OCI-LY1 (cell line): ENCODE measurements around the gene PKM.

Source experiments
- H2AFZ ChIP-seq: fragments of 200-600 bp; sonication (generic), shearing (Covaris generic); 2 replicates; pipeline ENCODE4 v1.6.0; 2014; ENCODE audit warnings: antibody characterized with exemption, mild to moderate bottlenecking, low read length
- H3F3A ChIP-seq: fragments of 200-600 bp; sonication (generic), shearing (Covaris generic); 2 replicates; pipeline ENCODE4 v1.6.0; 2014; ENCODE audit warnings: mild to moderate bottlenecking, antibody characterized with exemption, low read length, moderate library complexity; ENCODE audit not compliant: insufficient read depth
- H3K27ac ChIP-seq: fragments of 200-600 bp; sonication (generic); 2 replicates; pipeline ENCODE4 v1.5.1; 2014; ENCODE audit warnings: low read length, mixed run types, mild to moderate bottlenecking, low read depth; ENCODE audit not compliant: poor library complexity, severe bottlenecking
- H3K27me3 ChIP-seq: fragments of 200-600 bp; sonication (generic); 2 replicates; pipeline ENCODE4 v1.6.0; 2014; ENCODE audit warnings: antibody characterized with exemption, mild to moderate bottlenecking, low read length, moderate library complexity; ENCODE audit not compliant: insufficient read depth
- H3K36me3 ChIP-seq: fragments of 200-600 bp; sonication (generic); 2 replicates; pipeline ENCODE4 v1.6.1; 2014; ENCODE audit warnings: mild to moderate bottlenecking, antibody characterized with exemption, low read length, moderate library complexity, mixed read lengths; ENCODE audit not compliant: insufficient read depth
- H3K4me1 ChIP-seq: fragments of 200-600 bp; sonication (generic); 2 replicates; pipeline ENCODE4 v1.5.1; 2014; ENCODE audit warnings: mild to moderate bottlenecking, low read length, moderate library complexity; ENCODE audit not compliant: insufficient read depth, severe bottlenecking
- H3K4me2 ChIP-seq: fragments of 200-600 bp; sonication (generic), shearing (Covaris generic); 2 replicates; pipeline ENCODE4 v1.6.1; 2014; ENCODE audit warnings: low read length
- H3K4me3 ChIP-seq: fragments of 200-600 bp; sonication (generic); 2 replicates; pipeline ENCODE4 v1.5.1; 2014; ENCODE audit warnings: low read length, low read depth, mild to moderate bottlenecking, mixed read lengths; ENCODE audit not compliant: poor library complexity, severe bottlenecking
- H3K79me2 ChIP-seq: fragments of 200-600 bp; shearing (Covaris generic); 2 replicates; pipeline ENCODE4 v1.6.1; 2016; ENCODE audit warnings: mixed run types, low read length, mixed read lengths; ENCODE audit not compliant: insufficient read depth
- H3K9ac ChIP-seq: fragments of 200-600 bp; sonication (generic), shearing (Covaris generic); 2 replicates; pipeline ENCODE4 v1.6.1; 2014; ENCODE audit warnings: mild to moderate bottlenecking, low read length, mixed read lengths
- H3K9me2 ChIP-seq: fragments of 200-600 bp; sonication (generic), shearing (Covaris generic); 2 replicates; pipeline ENCODE4 v1.6.1; 2014; ENCODE audit warnings: low read depth, mild to moderate bottlenecking, low read length, mixed read lengths
- H3K9me3 ChIP-seq: fragments of 200-600 bp; shearing (Covaris generic); 2 replicates; pipeline ENCODE4 v1.6.1; 2014; ENCODE audit warnings: low read length, mixed read lengths
- H4K20me1 ChIP-seq: fragments of 200-600 bp; sonication (generic), shearing (Covaris generic); 2 replicates; pipeline ENCODE4 v1.6.0; 2016; ENCODE audit warnings: mild to moderate bottlenecking, low read length; ENCODE audit not compliant: insufficient read depth
- EZH2 ChIP-seq: fragments of 200-600 bp; sonication (generic), shearing (Covaris generic); IDR thresholded peaks from 2 replicates; pipeline ENCODE4 v1.8.0; 2017; ENCODE audit warnings: borderline replicate concordance, mixed run types, mild to moderate bottlenecking, antibody characterized with exemption, low read length, moderate library complexity, mixed read lengths
- TF ChIP-seq, protein P1 (sequence below): fragments of 200-600 bp; sonication (generic), shearing (Covaris generic); IDR thresholded peaks from 2 replicates; pipeline ENCODE4 v1.5.1; 2017; ENCODE audit warnings: mild to moderate bottlenecking, antibody characterized with exemption, low read length, moderate library complexity, mixed read lengths

PKM gene

DNA sequence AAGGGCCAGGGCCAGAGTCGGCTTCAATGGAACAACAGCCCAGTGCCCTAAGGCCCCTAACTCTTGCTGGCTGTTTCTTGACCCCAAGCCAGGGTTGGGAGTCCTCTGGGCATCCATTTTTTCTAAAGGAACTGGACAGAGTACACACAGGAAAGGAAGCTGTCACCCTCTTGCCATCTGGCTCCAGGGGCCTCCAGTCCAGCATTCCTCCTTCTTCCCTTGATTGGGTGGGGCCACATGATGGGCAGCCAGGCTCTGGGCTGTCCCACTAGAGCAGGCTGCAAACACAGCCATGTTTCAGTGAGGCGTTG lies 31.8 kb downstream of the PKM start:
- Histone ChIP-seq H3K9me3 (no peaks in the 10 kb centered on the region), H3K4me2 (no peak overlapping the region), H3K4me3 (no peak overlapping the region), H3K36me3 (peaks cover 64% of the 10 kb centered on the region), H3K27me3 (no peaks in the 10 kb centered on the region), H3K27ac (no peak overlapping the region), H4K20me1 (no peaks in the 10 kb centered on the region), H3F3A (0 out of 2 replicates have a peak, but pooled peaks cover 7% of the 10 kb centered on the region), H3K9ac (no peak overlapping the region), H3K4me1 (peaks cover 5% of the 10 kb centered on the region), H2AFZ (no peak overlapping the region), H3K9me2 (no peaks in the 10 kb centered on the region), H3K79me2 (no peaks in the 10 kb centered on the region)
- TF ChIP-seq EZH2: no peak
- TF ChIP-seq, protein P1, sequence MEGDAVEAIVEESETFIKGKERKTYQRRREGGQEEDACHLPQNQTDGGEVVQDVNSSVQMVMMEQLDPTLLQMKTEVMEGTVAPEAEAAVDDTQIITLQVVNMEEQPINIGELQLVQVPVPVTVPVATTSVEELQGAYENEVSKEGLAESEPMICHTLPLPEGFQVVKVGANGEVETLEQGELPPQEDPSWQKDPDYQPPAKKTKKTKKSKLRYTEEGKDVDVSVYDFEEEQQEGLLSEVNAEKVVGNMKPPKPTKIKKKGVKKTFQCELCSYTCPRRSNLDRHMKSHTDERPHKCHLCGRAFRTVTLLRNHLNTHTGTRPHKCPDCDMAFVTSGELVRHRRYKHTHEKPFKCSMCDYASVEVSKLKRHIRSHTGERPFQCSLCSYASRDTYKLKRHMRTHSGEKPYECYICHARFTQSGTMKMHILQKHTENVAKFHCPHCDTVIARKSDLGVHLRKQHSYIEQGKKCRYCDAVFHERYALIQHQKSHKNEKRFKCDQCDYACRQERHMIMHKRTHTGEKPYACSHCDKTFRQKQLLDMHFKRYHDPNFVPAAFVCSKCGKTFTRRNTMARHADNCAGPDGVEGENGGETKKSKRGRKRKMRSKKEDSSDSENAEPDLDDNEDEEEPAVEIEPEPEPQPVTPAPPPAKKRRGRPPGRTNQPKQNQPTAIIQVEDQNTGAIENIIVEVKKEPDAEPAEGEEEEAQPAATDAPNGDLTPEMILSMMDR: no peak

DNA sequence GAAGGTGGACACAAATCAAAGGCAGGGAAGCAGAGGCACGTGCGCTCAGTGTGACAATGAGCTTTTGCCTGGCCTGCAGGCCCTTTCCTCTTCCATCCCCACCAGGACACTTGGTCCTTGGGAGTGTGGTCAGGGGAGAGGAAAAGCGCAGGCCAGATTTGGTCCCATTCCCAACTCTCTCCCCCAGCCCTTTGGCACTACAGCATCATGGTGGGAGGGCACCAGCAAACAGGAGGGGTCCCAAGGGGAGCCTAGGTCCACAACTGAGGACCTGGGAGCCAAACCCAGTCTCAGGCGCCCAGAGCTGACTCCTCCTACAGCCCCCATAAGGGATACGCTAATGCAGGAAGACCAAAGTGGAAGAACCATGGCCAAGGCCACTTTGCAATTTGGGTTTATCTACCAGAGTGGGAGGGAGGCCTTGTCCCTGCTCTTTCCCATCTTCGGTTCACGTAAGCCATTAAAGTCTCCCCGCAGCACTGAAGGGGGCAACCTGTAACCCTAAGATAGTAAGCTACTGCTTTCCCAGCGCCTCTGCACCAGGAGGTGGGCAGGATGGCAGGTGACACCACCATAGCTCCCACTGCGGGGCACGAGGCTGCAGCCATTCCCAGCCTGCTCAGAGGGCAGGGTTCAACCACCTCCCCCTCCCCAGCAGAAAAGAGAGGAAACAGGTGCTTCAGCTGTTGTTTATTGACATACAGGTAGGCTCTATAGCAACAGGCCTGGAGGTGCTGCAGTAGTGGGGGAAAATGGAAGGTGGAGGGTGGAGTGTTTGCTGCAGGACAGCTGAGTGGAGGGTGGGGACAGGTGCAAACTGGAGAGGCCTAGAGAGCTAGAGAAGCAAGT lies 32.4 kb downstream of the PKM start:
- Histone ChIP-seq H2AFZ (no peak overlapping the region), H3K9me2 (no peaks in the 10 kb centered on the region), H3K4me2 (no peak overlapping the region), H3K27ac (no peak overlapping the region), H3K9ac (no peak overlapping the region), H3K27me3 (no peaks in the 10 kb centered on the region), H4K20me1 (no peaks in the 10 kb centered on the region), H3K79me2 (no peaks in the 10 kb centered on the region), H3K9me3 (no peaks in the 10 kb centered on the region), H3K36me3 (peaks cover 59% of the 10 kb centered on the region), H3F3A (0 out of 2 replicates have a peak, but pooled peaks cover 3% of the 10 kb centered on the region), H3K4me1 (peaks cover 5% of the 10 kb centered on the region), H3K4me3 (no peak overlapping the region)
- no peak for TF ChIP-seq EZH2
- TF ChIP-seq, protein P1: no peak

DNA sequence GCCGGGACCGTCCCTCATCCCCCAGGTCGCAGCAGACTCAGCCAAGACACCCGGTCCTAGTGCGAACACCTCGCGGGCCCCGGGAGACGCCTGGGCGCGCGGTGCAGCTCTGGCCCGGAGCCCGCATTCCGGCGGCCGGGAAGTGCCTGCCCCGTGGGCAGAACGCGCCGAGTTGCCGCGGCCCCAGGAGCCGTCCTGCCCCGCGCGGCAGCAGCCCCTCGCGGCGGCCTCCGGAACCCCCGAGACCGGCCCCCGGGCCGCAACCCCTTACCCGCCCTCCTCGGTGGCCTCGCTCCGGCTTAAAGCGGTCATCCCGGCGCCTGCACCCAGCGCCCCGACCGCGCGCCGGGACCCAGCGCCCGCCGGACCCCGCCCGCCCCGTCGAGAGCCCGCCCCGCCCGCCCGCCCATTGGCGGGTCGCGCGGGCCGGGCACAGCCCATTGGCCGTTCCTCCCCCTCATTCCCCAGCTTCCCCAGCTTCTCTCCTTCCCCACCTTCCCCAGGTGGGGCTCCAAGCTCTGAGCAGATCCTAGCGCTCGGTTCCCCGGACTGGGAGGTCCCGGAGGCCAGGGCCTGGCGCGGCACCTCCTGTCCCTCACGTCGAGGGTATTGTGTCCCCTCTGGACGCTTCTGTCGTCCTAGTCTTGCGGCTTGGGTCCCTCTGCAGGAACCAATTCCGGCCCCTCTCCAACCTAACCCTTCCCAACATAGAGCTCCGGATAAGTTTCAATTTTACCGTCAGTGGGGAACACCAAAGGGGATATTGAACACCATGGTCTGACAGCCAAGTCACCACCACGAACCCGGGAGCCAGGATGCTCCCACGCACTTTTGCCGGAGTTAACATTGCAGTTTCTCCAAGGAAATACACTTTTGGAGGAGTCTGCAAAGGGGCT lies 33.3 kb downstream of the PKM start, which contains the start of gene GRAMD2A:
TSS of gene GRAMD2A (minus strand) at position 328 of the 896 bp plus-strand sequence.
- H3K9ac ChIP-seq: no peak within 1 kb of the TSS
- no peak within 1 kb of the TSS; the same call in 1 of the 2 replicates for H3K4me2 ChIP-seq
- TF ChIP-seq EZH2: no peak
- TF ChIP-seq, protein P1: no peak
- no peaks in the 10 kb centered on the region for H3K9me3 ChIP-seq
- peaks cover 50% of the 10 kb centered on the region for H3K36me3 ChIP-seq
- H3K27ac ChIP-seq: no peak within 1 kb of the TSS
- no peaks in the 10 kb centered on the region for H3K79me2 ChIP-seq
- no peak within 1 kb of the TSS for H2AFZ ChIP-seq
- H3K9me2 ChIP-seq: no peaks in the 10 kb centered on the region
- peaks cover 5% of the 10 kb centered on the region for H3K4me1 ChIP-seq
- H3K27me3 ChIP-seq: no peaks in the 10 kb centered on the region
- H3K4me3 ChIP-seq: no peak within 1 kb of the TSS
- H3F3A ChIP-seq: 0 out of 2 replicates have a peak, but pooled peaks cover 3% of the 10 kb centered on the region
- no peaks in the 10 kb centered on the region for H4K20me1 ChIP-seq
